Activated CD4-positive, alpha-beta T cell treated with anti-CD3 and anti-CD28 coated beads for 48 hours (primary cell): ENCODE measurements around the gene PICK1.
"Not testable (repeated sequence)": the region's sequence is repeated elsewhere in the genome, so short reads cannot be mapped to it uniquely, and the experiment has no call there.

Experiments used
- DNase-seq: peaks from one replicate; pipeline ENCODE4 v3.0.0-alpha.2; 2020

Gene PICK1

DNA sequence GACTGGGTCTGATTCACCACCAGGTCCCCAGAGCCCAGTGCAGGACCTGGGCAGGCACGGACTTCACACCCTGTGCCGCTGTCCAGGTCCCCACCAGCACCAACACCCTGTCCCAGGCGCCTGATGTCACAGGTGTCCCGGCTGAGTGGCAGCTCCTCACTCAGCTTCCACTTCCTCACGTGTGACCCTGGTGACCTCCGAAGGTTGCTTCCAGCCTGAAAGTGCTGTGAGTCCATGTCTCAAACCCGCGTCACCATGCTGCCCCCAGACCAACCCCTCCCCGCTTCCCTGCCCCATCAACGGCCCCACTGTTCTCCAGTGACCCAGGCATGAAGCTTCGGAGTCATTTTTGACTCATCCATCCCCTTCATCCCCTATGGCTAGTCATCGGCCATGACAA is 25.7 kb upstream of the PICK1 start:
- no peak for DNase-seq

- DNase-seq, result no peak
Measured at GRCh38 chr22:38032681-38033521, 24.3 kb upstream of the PICK1 start.

- no peak for DNase-seq
Measured at GRCh38 chr22:38033522-38034277, 23.5 kb upstream of the PICK1 start.

DNA sequence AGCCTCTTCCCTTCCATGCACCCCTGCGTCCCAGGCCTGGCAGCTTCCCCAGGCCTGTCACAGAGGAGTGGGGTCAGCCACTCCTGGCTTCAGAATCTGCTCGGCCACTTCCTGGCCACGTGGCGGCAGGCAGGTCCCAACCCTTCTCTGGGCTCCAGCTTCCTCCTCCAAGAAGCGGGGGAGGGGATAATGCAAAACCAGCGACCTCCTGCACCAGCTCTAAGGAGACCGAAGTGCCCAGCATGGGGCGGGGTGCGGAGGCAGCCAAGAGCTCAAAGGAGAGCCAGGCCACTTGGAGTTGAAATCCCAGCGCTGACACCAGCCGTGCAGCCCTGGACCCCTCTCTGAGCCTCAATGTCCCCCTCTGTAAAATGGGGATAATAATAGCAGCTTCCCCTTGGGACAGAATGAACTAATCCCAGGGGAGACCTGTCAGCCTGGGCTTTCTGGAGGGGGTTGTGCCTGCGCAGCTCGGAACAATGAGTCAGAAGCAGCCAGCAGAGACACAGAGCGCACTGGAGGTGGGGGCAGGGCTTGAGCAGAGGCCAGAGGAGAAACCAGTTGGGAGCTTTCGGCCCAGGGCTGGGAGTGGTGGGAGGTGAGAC is 22.8 kb upstream of the PICK1 start:
- no peak for DNase-seq

GRCh38 chr22:38034884-38035529 is 22.2 kb upstream of the PICK1 start:
- no peak for DNase-seq

GRCh38 chr22:38035530-38035885 is 21.7 kb upstream of the PICK1 start:
- no peak for DNase-seq

GRCh38 chr22:38036392-38037062 is 20.7 kb upstream of the PICK1 start:
- DNase-seq, result no peak

GRCh38 chr22:38037367-38038150 is 19.6 kb upstream of the PICK1 start:
- not testable (repeated sequence) for DNase-seq

- DNase-seq, result no peak
Measured at GRCh38 chr22:38038426-38038825, 18.8 kb upstream of the PICK1 start.

DNA sequence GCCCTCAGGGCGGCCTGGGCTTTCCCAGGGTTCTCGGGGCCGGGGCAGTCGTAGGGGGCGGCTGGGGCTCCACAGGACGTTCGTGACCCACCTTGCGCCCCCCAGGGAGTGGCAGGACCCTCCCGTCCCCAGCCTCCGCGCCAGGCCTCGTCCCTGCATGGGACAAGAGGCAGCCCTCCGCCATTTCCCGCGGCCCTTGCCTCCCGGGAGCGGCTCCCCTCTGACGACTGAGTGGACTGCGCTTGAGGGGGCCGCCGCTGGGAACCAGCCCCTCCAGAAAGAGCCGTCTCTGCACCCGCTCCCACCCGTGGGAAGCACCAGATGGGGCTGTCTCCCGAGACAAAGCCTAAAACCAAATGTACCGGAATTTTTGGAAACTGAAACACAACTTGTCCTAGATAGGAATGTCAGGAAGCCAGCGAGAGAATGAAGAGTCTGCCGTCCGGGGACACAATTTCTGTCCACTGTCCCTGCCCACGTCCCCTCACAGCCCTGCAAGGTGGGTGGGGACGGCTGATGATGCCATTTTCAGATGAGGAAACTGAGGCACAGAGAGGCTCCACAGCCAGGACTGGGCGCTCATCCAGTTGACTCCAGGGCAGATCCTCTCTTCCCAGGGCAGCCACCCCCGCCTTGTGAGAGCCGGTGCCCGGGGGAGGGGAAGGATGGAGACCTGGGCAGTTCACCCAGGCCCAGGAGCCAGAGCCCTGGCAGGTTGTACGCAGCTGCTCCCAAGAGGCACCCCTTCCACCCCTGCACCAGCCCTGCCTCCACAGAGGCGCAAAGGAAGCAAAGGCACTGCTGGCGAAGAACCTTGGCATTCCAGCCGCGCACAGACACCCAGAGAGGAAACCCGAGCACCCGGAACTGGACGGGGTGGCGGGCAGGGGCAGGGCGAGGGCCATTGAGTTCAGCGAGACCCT is 18.1 kb upstream of the PICK1 start:
- no peak for DNase-seq

- no peak for DNase-seq
Measured at GRCh38 chr22:38040953-38041759, 16.0 kb upstream of the PICK1 start.

GRCh38 chr22:38041760-38042487 is 15.3 kb upstream of the PICK1 start:
- DNase-seq, result no peak

DNA sequence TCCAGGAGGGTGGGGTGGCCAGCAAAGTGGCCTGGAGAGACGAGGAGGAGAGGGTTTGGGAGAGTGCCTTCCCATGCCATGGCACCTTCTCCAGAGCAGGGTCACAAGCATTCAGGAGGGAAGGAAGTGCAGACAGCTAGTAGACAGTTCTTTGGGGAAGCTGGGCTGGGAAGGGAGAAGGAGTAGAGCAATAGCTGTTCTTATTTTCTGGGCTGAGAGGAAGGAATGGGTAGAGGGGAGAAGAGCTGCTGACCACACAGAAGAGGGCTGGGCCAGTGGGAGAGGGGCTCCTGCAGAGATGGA is 14.8 kb upstream of the PICK1 start:
- no peak for DNase-seq

GRCh38 chr22:38043151-38044039 is 13.8 kb upstream of the PICK1 start:
- DNase-seq, result no peak

DNA sequence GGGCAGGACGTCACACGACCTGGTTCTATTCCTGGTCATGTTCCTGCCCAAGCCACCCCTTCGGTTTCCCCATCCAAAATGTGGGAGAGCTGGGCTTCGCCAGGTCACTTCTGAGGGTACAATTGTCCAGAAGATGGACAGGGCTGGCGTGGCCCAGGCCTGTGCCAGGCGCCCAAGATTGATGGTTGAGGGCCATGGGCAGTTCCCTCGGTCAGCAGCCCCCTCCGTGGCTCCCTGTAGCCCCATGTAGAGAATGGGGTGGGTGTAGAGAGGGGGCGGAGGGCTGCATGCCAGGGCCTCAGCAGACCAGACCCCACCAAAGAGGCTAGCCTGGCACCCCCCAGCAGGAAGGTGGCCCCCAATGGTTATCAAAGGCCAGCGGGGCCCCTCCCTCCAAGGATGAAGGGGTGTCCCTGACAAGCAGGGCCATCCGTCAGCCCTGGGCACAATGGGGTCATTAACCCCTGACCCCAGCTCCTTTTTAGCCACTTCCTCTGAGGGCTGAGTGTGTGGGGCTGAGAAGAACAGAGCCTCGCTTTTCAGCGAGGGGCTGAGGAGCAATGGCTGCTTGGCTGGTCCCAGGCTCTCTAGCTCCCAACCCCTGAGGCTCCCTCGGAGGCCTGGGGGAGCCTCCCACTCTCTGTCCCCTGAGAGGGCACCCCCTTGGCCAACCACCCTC is 11.0 kb upstream of the PICK1 start:
- DNase-seq, result no peak

GRCh38 chr22:38049812-38050619 is 7.2 kb upstream of the PICK1 start:
- no peak for DNase-seq

DNA sequence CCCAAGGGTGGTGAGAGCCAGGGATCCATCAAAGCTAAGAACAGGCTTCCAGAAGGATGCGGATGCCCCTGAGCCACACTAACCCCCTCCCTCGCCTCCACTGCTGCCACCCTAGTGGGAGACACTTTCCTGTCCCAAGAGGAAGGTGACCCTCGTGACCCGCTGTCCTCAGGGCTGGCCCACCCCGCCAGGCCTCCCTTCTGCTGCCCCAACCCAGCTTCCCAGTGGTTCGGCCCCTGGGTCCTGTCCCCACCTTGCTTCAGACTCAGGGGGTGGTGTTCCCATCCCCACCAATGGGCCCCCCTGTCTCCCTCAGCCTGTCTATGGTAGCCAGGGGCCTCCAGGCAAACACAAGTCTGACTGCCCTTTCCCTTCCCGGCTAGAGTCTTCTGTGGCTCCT is 6.5 kb upstream of the PICK1 start:
- DNase-seq, result no peak
